Measurements from ENCODE around the gene TMEM242.

Gene TMEM242

DNA sequence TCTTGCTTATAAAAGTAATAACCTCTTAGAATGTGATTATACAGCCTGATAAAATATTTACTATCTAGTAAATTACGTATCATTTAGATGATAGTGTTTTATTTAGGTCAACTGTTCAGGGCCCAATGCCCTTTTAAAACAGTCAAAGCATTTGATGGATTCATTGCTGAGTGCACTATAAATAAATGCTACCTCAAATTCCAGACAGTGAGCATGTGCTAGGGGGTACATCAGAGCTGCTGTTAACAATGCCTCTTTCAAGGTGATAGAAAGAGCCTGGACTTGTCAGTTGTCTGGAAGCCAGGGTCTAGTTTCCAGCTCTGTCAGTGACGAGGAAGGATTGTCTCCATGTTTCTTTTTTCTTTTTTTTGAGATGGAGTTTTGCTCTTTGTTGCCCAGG lies 7.5 kb upstream of the TMEM242 start:
- no peaks in the 10 kb centered on the region for H3K4me1 Mint-ChIP-seq
- no peak for DNase-seq
- no peaks in the 10 kb centered on the region for H3K9me3 Mint-ChIP-seq
- no peak overlapping the region for H3K27ac Mint-ChIP-seq
- H3K4me3 Mint-ChIP-seq = no peak overlapping the region
- no peak for TF ChIP-seq CTCF (IDR thresholded peaks at IDR 0.05)
- H3K36me3 Mint-ChIP-seq (ENCODE audit: low read depth) = no peaks in the 10 kb centered on the region
- H3K27me3 Mint-ChIP-seq (ENCODE audit: low read depth, poor library complexity) = peaks cover 59% of the 10 kb centered on the region

GRCh38 chr6:157329829-157330228 lies 6.5 kb upstream of the TMEM242 start:
- H3K4me3 Mint-ChIP-seq = no peak overlapping the region
- peaks cover 60% of the 10 kb centered on the region for H3K27me3 Mint-ChIP-seq (ENCODE audit: low read depth, poor library complexity)
- H3K9me3 Mint-ChIP-seq = no peaks in the 10 kb centered on the region
- DNase-seq = no peak
- no peak overlapping the region for H3K27ac Mint-ChIP-seq
- H3K4me1 Mint-ChIP-seq = no peaks in the 10 kb centered on the region
- no peak for TF ChIP-seq CTCF (IDR thresholded peaks at IDR 0.05)
- no peaks in the 10 kb centered on the region for H3K36me3 Mint-ChIP-seq (ENCODE audit: low read depth)

DNA sequence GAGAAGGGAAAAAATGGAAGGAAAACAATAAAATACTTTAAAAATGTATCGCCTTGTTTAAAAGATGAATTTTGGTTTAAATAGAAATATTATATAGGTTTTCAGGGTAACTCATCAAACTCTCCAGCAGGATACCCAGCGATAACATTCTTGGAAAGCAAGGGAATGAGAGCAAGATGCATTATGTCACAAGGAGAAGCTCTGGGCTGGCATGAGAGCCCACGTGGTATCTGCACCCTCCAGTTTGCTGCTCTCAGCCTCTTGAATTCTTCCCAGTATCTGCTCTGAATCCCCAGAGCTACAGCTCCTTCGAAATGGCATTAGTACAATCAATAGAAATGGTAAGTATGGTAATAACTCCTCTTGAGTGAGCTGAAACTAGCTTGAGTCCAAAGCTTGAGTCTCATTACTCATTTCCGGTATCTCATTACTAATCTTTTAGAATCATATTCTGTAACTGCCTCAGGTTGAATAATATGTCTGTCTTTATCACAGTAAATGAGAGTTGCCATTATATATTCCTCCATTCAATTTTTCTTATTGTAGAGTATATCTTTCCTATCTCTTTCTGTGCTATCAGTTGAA lies 4.9 kb upstream of the TMEM242 start:
- no peaks in the 10 kb centered on the region for H3K36me3 Mint-ChIP-seq (ENCODE audit: low read depth)
- peaks cover 63% of the 10 kb centered on the region for H3K27me3 Mint-ChIP-seq (ENCODE audit: low read depth, poor library complexity)
- no peak for DNase-seq
- no peaks in the 10 kb centered on the region for H3K9me3 Mint-ChIP-seq
- H3K4me3 Mint-ChIP-seq = no peak overlapping the region
- H3K4me1 Mint-ChIP-seq = peaks cover 7% of the 10 kb centered on the region
- no peak for TF ChIP-seq CTCF (IDR thresholded peaks at IDR 0.05)
- no peak overlapping the region for H3K27ac Mint-ChIP-seq

DNA sequence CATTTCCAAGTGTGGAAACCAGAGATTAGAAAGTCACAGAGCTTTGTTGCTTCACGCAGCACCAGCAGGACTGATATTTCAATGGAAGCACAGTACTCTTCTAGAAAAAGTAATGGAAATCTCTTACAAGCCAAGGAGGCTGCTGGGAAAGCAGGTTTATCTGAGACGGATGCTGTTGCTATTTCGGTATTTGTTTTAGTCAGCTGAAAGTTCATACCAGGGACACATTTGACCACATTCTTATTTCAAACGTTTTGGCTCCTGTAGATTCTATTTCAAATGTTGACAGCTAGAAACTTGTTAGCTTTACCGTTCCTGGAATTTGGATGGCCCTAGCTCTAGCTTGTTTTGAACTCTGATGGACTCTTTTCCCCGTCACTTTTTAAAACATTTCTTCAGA lies 3.7 kb upstream of the TMEM242 start:
- Mint-ChIP-seq H3K27ac (no peak overlapping the region), H3K4me3 (no peak overlapping the region), H3K36me3 (ENCODE audit: low read depth) (no peaks in the 10 kb centered on the region), H3K4me1 (peaks cover 17% of the 10 kb centered on the region), H3K9me3 (no peaks in the 10 kb centered on the region), H3K27me3 (ENCODE audit: low read depth, poor library complexity) (peaks cover 59% of the 10 kb centered on the region)
- no peak for TF ChIP-seq CTCF (IDR thresholded peaks at IDR 0.05)
- DNase-seq = no peak

- Mint-ChIP-seq H3K4me3 (peak overlapping the region; percentile 63), H3K36me3 (ENCODE audit: low read depth) (peaks cover 6% of the 10 kb centered on the region), H3K27me3 (ENCODE audit: low read depth, poor library complexity) (peaks cover 48% of the 10 kb centered on the region), H3K9me3 (no peaks in the 10 kb centered on the region), H3K27ac (no peak overlapping the region), H3K4me1 (peaks cover 23% of the 10 kb centered on the region)
- TF ChIP-seq CTCF (IDR thresholded peaks at IDR 0.05) = no peak
- DNase-seq = no peak
Observed at GRCh38 chr6:157325069-157325805, 1.9 kb upstream of the TMEM242 start.

DNA sequence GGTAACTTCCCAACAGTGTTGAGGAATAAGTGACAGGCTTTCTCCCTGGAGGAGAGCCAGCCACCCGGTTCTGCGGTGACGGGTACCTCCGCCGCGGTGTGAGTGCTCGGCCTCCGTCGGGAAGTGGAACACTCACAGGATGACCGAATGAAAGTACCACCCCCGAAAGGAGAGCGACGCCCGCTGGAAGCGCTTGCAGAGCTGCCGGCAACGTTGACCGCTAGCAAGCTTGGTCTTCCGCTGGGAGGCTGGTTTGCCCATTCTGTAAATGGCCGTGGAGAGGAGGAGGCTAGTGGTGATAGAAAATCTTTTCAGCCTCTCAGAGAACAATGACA lies 614 bp upstream of the TMEM242 start:
- no peak for TF ChIP-seq CTCF (IDR thresholded peaks at IDR 0.05)
- DNase-seq = peak; percentile 74
- Mint-ChIP-seq H3K27me3 (ENCODE audit: low read depth, poor library complexity) (peaks cover 38% of the 10 kb centered on the region), H3K4me1 (peaks cover 23% of the 10 kb centered on the region), H3K4me3 (peak overlapping the region; percentile 94), H3K27ac (peak overlapping the region; percentile 97), H3K36me3 (ENCODE audit: low read depth) (peaks cover 6% of the 10 kb centered on the region), H3K9me3 (no peaks in the 10 kb centered on the region)
